HUDEP-2 (cell line): Measurements from ENCODE around the gene HNMT.
A peak's percentile ranks its signal among the peaks of the same experiment; 100 is the strongest.
"Not testable (repeated sequence)": the region's sequence is repeated elsewhere in the genome, so short reads cannot be mapped to it uniquely, and the experiment has no call there.

ENCODE experiments used
- DNase-seq, 76 experiments: peaks; one replicate each; lab custom pipeline; 2025; ENCODE audit not compliant: unreplicated experiment in 76 of 76; lab: John Stamatoyannopoulos, UW

Gene HNMT

GRCh38 chr2:137964066-137964858, at the start of gene HNMT:
HNMT (plus strand) TSS chr2:137964473; CDS start chr2:137964492, 19 bp downstream.
- DNase-seq: peak in 75 of 76 experiments; percentile 4 to 84 (median 64)

- DNase-seq: no peak
Measured at GRCh38 chr2:137921105-137921880, 43.0 kb upstream of the HNMT start.

DNA sequence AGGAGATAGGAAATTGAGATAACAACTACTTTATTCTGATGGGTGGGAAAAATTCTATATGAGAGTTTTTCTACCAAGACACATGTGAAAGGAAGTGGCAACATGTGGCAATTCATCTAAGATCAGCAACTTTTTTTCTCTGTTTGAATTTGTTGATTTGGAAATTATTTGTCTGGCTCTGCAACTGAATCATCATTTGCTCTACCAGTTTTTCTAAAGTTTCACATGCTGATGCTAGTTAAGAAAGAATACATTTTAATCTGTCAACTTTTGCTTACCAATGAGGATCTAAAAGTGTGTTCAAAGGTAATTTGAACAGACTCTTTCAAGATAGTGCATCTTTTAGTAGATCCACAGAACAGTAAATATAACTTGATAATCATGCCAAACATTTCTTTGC, 42.1 kb upstream of the HNMT start:
- not testable (repeated sequence) for DNase-seq

GRCh38 chr2:137924019-137924418, 40.3 kb upstream of the HNMT start:
- DNase-seq: no peak

- DNase-seq: no peak
Measured at GRCh38 chr2:137925599-137925998, 38.7 kb upstream of the HNMT start.

- DNase-seq: no peak
Measured at GRCh38 chr2:137927846-137928245, 36.4 kb upstream of the HNMT start.

DNA sequence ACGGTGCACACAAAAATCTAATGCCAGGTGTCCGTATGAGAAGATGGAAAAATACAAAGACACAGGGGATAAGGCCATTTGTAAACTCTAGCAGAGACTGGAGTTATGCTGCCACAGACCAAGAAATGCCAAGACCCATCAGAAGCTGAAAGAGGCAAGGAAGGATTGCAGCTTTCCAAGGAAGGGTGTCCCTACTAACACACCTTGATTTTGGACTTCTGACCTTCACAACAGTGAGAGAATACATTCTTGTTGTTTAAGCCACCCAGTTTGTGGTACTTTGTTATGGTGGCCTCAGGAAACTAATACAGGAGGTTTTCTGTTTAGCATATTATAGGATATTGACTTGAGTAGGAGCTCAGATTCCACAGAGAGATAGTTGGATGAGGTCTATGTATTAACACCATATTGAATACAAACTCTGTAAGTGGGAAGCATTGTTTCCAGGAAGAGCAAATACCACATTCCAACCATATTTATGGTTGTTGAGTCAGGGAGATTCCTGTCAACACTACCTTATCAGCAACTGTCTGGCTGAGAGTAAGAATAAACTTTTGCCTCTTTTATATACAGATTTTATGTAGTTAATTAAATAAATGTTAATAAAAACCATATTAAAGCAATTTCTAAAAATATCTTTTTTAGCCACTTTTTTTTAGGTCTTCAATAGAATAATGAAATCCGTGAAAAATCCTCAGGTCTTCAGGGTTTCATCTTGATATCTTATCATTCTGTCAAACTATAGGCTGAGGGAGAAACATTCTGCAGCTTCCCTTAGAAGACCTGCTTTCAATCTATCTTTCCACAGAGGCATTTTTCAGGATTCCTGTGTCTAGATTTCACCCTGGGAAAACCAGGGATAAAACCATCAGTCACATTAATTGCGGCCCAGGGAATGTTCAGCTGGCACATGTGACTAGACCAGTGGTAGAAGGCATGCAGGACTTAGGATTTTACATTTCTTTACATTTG, 35.4 kb upstream of the HNMT start:
- DNase-seq: no peak

DNA sequence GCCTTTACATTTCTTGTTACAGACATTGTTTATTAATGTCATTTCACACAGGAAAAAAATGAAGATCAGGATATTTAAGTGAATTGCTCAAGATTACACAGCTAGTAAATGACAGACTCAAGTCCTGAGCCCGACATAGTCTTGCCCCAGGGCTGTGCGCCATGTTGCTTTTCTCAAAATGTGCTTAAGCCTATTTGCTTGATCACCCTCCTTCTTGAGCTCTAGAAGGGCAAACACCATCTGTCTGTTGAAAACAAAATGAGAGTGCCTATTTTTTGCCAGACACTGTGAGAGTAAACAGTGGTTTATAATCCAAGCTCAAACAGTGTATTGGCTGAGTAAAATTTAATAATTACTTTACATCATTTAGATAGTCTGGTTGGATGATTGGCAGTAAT, 34.8 kb upstream of the HNMT start:
- no peak for DNase-seq

DNA sequence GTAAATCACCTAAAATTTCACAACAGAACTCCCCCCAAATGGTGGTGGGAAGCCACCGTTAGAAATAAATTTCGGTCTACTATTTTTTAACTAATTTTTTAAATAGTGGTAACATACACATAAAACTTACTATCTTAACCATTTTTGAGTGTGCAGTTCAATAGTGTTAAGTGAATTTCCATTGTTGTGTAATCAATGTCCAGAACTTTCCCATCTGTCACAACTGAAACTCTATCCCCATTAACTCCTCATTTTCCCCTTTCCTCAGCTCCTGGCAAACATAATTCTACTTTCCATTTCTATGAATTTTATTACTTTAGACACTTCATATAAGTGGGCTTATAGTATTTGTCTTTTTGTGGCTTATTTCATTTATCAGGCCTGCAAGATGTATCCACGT, 34.1 kb upstream of the HNMT start:
- DNase-seq: no peak

DNA sequence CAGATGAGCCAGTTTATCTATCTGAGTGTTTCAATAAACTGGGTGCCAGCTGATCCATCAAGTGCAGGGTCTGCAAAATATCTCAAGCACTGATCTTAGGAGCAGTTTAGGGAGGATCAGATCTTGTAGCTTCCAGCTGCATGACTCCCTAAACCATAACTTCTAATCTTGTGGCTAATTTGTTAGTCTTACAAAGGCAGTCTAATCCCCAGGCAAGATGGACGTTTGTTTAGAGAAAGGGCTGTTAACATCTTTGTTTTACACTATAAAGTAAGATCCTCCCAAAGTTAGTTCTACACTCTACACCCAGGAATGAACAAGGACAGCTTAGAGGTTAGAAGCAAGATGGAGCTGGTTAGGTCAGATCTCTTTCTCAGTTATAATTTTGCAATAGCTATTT, 28.7 kb upstream of the HNMT start:
- no peak for DNase-seq

DNA sequence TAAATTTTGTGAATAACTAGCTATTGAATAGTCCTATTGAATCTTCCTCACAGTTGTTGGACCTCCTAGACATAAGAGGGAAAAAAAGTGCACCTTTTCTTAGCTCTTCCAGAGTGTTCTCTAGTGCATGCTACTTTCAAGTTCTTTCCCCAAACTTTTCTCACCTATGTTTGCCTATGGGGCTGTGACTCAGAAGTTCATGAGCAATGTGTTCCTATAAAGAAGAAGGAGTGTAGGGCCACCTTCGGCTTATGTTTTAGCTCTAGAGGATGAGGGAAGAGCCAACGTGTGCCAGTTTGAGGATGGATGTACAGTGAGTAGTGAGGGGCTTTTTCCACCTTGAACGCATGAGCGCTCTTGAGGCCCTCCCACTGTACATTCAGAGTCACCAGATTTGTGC, 27.0 kb upstream of the HNMT start:
- no peak for DNase-seq

DNA sequence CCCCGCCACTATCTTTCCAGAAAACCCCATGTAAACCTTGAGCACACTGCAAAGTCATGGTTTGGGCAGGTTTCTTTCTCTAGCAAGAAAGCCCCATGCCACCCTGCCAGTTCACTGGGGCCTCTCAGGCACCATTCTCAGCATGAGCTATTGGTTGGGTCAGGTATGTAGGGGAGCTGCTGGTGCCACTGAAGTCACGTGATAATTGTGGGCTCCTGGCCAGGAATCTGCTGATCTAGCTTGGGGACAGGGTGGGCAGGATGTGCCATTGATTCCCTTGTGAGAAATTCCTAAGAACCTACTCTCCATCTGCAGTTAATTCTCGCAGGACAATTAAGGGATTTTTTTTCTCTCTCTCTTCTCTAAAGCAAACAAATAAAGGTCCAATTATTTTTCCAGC, 26.5 kb upstream of the HNMT start:
- no peak for DNase-seq

GRCh38 chr2:137938204-137938603, 26.1 kb upstream of the HNMT start:
- DNase-seq: no peak

DNA sequence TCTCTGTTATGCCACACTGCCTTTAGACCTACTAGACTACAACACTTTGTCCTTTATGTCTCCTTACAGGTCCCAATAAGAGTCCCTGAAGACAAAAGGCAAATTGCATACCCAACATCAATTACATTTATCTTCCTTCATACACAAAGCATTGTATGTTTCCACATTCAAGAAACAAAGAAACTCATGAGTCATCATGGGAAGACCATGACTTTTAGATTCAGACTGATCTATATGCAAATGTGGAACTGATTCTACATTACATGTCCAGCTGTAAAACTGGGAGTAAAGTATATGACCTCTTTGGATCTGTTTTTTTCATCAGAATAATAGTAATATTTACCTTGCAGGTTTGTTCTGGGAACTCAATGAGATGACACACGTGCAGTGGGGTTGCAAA, 25.2 kb upstream of the HNMT start:
- DNase-seq: no peak

DNA sequence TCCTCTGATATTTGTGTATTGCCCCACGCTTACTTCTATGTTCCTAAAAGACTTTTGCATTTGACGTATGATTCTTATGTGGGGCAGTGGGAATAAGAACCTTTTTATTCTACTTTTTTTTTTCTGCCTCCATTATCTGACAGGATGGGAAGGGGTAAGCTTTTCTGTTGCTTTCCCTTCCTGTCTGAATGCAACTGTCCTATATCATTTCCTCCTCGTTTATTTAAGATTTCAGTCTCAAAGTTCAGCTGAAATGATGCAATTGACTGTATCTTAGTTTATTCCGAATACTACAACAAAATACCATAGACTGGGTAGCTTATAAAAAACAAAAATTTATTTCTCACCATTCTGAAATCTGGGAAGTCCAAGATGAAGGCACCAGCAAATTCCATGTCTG, 24.1 kb upstream of the HNMT start:
- no peak for DNase-seq

DNA sequence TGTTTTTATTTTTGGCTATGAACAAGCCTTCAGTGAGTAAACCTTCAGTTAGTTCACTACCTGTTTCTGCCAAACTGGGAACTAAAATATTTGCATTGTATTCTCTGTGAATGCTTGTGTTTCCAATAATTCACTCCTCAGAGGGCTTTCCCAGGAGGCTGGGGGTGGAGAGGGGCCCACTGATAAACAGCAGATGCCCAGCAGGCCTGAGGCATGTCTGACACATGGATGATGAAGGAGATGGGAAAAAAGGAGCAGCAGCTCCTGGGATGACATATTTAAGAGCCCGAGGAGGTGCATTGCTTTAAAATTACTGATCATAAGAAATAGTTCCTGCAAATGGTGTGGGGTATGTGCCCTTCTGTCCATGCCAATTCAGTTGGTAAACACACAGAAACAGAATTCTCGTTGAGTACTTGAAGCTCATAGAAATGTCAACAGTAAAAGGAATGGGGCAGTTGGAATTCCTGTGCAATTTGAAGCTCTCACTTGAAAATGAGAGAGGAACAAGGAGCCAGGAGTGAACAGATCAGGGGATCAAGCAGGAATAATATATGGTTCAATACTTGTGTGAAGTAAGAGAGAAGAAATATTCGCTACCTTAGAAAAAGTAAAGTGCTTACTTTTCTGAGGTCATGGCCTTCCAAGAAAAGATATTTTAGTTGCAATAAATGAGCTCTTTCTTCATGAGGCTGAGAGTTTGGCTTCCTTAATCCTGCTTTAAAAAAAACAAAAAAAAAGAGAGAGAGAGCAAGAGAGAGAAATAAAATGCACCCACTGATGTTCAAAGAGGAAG, 22.0 kb upstream of the HNMT start:
- DNase-seq: no peak

GRCh38 chr2:137942833-137943677, 21.2 kb upstream of the HNMT start:
- no peak for DNase-seq

- no peak for DNase-seq
Measured at GRCh38 chr2:137943678-137944347, 20.5 kb upstream of the HNMT start.

GRCh38 chr2:137944714-137945113, 19.6 kb upstream of the HNMT start:
- DNase-seq: no peak
